HepG2 (cell line): Measurements from ENCODE around the gene PWP1. TPM values are rescaled to one million over a fixed set of nuclear protein-coding genes. Genes with fewer than 3 reads are reported as not detected.

Source experiments
- CHD4 ChIP-seq: fragments of 200-600 bp; sonication (generic); IDR thresholded peaks from 2 replicates; pipeline ENCODE4 v1.7.0; 2017; ENCODE audit warnings: mild to moderate bottlenecking, low read length, borderline replicate concordance
- EHMT2 ChIP-seq: fragments of 200-600 bp; sonication (generic); IDR thresholded peaks from 2 replicates; pipeline ENCODE4 v1.7.0; 2017; ENCODE audit warnings: antibody characterized with exemption, low read depth, low read length, borderline replicate concordance
- FOSL2 ChIP-seq: sonication (generic); formaldehyde crosslinking; IDR thresholded peaks from 2 replicates; pipeline ENCODE4 v1.4.0; 2020; ENCODE audit warnings: missing genetic modification reagents
- KLF15 ChIP-seq: sonication (generic); formaldehyde crosslinking; IDR thresholded peaks from 2 replicates; pipeline ENCODE4 v1.8.1; 2023; ENCODE audit warnings: borderline replicate concordance, mild to moderate bottlenecking, inconsistent platforms, missing genetic modification reagents, mixed read lengths
- KLF6 ChIP-seq: IDR thresholded peaks from 2 replicates; pipeline ENCODE4 v1.8.0; 2016; ENCODE audit warnings: missing biosample characterization, missing genetic modification reagents
- MAF1 ChIP-seq: sonication (generic); formaldehyde crosslinking; IDR thresholded peaks from 2 replicates; pipeline ENCODE4 v1.5.0; 2020; ENCODE audit warnings: missing genetic modification reagents, borderline replicate concordance
- NCOR1 ChIP-seq: fragments of 200-600 bp; sonication (generic); IDR thresholded peaks from 2 replicates; pipeline ENCODE4 v1.7.0; 2017; ENCODE audit warnings: antibody characterized with exemption, low read length, borderline replicate concordance
- NFKB2 ChIP-seq: sonication (generic); formaldehyde crosslinking; IDR thresholded peaks from 2 replicates; pipeline ENCODE4 v1.4.0; 2020; ENCODE audit warnings: missing genetic modification reagents, borderline replicate concordance
- NR2F1 ChIP-seq, 2 experiments: fragments of 450-650 bp in 1 of 2; formaldehyde crosslinking in 1 of 2; IDR thresholded peaks; 2 replicates each; pipeline versions ENCODE4 v1.5.0 to v1.6.1; 2016 to 2020; ENCODE audit warnings: mild to moderate bottlenecking in 1 of 2, missing compliant biosample characterization in 1 of 2, missing genetic modification reagents in 1 of 2, moderate library complexity in 1 of 2
- RBM22 ChIP-seq: fragments of 200-400 bp; formaldehyde crosslinking; optimal IDR thresholded peaks from 2 replicates; pipeline ENCODE3; 2017; ENCODE audit warnings: mild to moderate bottlenecking, low read length, moderate library complexity
- RFXANK ChIP-seq: IDR thresholded peaks from 2 replicates; pipeline ENCODE4 v1.6.1; 2016
- RXRA ChIP-seq: sonication (generic); formaldehyde crosslinking; IDR thresholded peaks from 2 replicates; pipeline ENCODE4 v1.5.1; 2020; ENCODE audit warnings: missing genetic modification reagents
- SIN3B ChIP-seq: fragments of 150-350 bp; IDR thresholded peaks from 2 replicates; pipeline ENCODE4 v1.6.1; 2014; ENCODE audit warnings: low read length
- TBP ChIP-seq: sonication (generic); formaldehyde crosslinking; IDR thresholded peaks from 2 replicates; pipeline ENCODE4 v1.5.0; 2020; ENCODE audit warnings: missing genetic modification reagents
- ZNF501 ChIP-seq: sonication (generic); formaldehyde crosslinking; IDR thresholded peaks from 2 replicates; pipeline ENCODE4 v1.5.1; 2020; ENCODE audit warnings: mild to moderate bottlenecking, moderate library complexity, missing genetic modification reagents
- ZNF572 ChIP-seq: sonication (generic); formaldehyde crosslinking; IDR thresholded peaks from 2 replicates; pipeline ENCODE4 v1.5.1; 2020; ENCODE audit warnings: mild to moderate bottlenecking, missing genetic modification reagents
- ZNF589 ChIP-seq: sonication (generic); formaldehyde crosslinking; conservative IDR thresholded peaks from 2 replicates; pipeline ENCODE4 v1.8.0; 2022; ENCODE audit warnings: mild to moderate bottlenecking, moderate library complexity, missing genetic modification reagents
- ZNF614 ChIP-seq: IDR thresholded peaks from 2 replicates; pipeline ENCODE4 v1.6.1; 2018; ENCODE audit warnings: missing biosample characterization, missing genetic modification reagents, inconsistent platforms, borderline replicate concordance
- ZNF652 ChIP-seq: IDR thresholded peaks from 2 replicates; pipeline ENCODE4 v1.6.1; 2016; ENCODE audit warnings: low read depth, borderline replicate concordance
- ZNF792 ChIP-seq: IDR thresholded peaks from 2 replicates; pipeline ENCODE4 v1.6.1; 2016
- ZSCAN21 ChIP-seq: sonication (generic); formaldehyde crosslinking; IDR thresholded peaks from 2 replicates; pipeline ENCODE4 v1.8.0; 2022; ENCODE audit warnings: mild to moderate bottlenecking, missing genetic modification reagents, moderate library complexity, borderline replicate concordance
- polyA plus RNA-seq, 8 experiments: library from polyadenylated mRNA; depleted of rRNA in 3 of 8; stranded (reverse) in 7 of 8; unstranded in 1 of 8; fragments of >200 nt; fragmentation: Illumina TruSeq in 4 of 8; extraction: Trizol in 4 of 8; gene quantifications; 2 replicates each; pipeline versions ENCODE4 v1.2.1 to v1.2.3, GENCODE V29; 2011 to 2016; ENCODE audit warnings: low read depth in 4 of 8, missing spikeins in 1 of 8, mixed read lengths in 1 of 8; ENCODE audit not compliant: insufficient read depth in 1 of 8
- total RNA-seq, 5 experiments: library from RNA; depleted of rRNA; stranded (reverse); fragments of >200 nt; fragmentation: Illumina TruSeq; extraction: Trizol; gene quantifications; 2 replicates each; pipeline ENCODE4 v1.2.3, GENCODE V29; 2016; ENCODE audit warnings: low read depth in 1 of 5
- TF ChIP-seq, protein P1 (sequence below): sonication (generic); formaldehyde crosslinking; IDR thresholded peaks from 2 replicates; pipeline ENCODE4 v1.5.1; 2020; ENCODE audit warnings: missing genetic modification reagents, mild to moderate bottlenecking, borderline replicate concordance
- TF ChIP-seq, protein P2 (sequence below): fragments of 450-650 bp; IDR thresholded peaks from 2 replicates; pipeline ENCODE4 v1.6.1; 2017; ENCODE audit warnings: mild to moderate bottlenecking
- TF ChIP-seq, protein P3 (sequence below): sonication (generic); formaldehyde crosslinking; IDR thresholded peaks from 2 replicates; pipeline ENCODE4 v1.5.0; 2020; ENCODE audit warnings: missing genetic modification reagents

The PWP1 gene
- total and polyA plus RNA-seq, 2 of the 13 experiments (the other 11 are each of a cell fraction or from before 2014, with no cell fraction given): 65.9 to 70.2 TPM

DNA sequence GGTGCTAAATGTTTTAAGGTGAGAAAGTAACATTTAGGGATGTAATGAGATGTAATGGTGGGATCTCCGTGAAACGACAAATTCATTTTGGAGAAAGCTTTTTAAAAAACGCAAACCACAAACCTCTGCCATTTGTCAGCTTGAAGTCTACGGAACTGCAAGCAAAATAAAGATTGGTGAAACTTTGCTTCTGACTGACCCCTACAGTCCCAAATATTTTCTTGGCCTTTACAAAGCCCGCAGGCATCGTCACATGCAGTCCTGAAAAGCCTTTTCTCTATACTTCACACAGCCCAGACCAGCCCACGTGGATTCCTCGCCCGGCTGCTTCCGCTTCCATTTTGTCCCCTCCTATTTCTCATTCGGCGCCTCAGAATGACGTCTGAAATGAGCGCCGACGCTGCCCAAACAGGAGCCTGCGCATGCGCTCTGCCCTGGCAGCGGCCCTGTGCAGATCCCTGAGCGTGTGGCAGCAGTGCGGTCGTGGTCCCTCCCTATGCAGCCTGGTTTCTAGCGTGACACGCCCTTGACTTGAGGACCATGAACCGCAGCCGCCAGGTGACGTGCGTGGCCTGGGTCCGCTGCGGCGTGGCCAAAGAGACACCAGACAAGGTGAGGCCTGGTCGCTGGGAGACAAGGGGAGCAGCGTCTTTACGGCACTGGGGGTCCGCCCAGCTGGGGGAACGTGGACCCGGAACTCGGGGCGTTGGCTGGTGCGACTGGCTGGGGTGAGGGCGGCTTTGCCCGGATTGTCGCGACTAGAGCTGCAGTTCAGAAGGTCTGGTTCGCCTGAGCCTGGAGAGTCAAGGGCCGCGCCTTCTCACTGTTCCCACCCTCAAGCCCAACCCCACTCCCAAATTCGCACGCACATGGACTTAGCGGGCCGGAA lies at the start of gene PWP1 (continued):
- TF ChIP-seq, protein P1, sequence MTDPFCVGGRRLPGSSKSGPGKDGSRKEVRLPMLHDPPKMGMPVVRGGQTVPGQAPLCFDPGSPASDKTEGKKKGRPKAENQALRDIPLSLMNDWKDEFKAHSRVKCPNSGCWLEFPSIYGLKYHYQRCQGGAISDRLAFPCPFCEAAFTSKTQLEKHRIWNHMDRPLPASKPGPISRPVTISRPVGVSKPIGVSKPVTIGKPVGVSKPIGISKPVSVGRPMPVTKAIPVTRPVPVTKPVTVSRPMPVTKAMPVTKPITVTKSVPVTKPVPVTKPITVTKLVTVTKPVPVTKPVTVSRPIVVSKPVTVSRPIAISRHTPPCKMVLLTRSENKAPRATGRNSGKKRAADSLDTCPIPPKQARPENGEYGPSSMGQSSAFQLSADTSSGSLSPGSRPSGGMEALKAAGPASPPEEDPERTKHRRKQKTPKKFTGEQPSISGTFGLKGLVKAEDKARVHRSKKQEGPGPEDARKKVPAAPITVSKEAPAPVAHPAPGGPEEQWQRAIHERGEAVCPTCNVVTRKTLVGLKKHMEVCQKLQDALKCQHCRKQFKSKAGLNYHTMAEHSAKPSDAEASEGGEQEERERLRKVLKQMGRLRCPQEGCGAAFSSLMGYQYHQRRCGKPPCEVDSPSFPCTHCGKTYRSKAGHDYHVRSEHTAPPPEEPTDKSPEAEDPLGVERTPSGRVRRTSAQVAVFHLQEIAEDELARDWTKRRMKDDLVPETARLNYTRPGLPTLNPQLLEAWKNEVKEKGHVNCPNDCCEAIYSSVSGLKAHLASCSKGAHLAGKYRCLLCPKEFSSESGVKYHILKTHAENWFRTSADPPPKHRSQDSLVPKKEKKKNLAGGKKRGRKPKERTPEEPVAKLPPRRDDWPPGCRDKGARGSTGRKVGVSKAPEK (CRISPR knock-in tag): peak; percentile 93; the same call in 1 of the 2 replicates
- TF ChIP-seq ZSCAN21 (CRISPR knock-in tag) (peak; percentile 89; the same call in 1 of the 2 replicates), ZNF572 (CRISPR knock-in tag) (peak; percentile 96; the same call in 1 of the 2 replicates), ZNF652 (CRISPR knock-in tag) (no peak), MAF1 (peak; percentile 75; the same call in 1 of the 2 replicates), NCOR1 (peak; percentile 42; the same call in 1 of the 2 replicates), ZNF501 (CRISPR knock-in tag) (peak; percentile 96), TBP (CRISPR knock-in tag) (no peak), FOSL2 (CRISPR knock-in tag) (peak; percentile 59), SIN3B (peak; percentile 74), EHMT2 (no peak), CHD4 (peak; percentile 82; the same call in 1 of the 2 replicates), RXRA (CRISPR knock-in tag) (peak; percentile 83), NFKB2 (peak; percentile 75; the same call in 1 of the 2 replicates), KLF15 (CRISPR knock-in tag) (no peak), RBM22 (no peak), ZNF589 (peak; percentile 45), RFXANK (CRISPR knock-in tag) (peak; percentile 45; the same call in 1 of the 2 replicates), NR2F1 (CRISPR knock-in tag; IDR thresholded peaks at IDR 0.05) (0 out of 4 replicates have a peak, but pooled peaks of 1 of the 2 experiments have one; percentile 24), ZNF614 (no peak; the same call in 1 of the 2 replicates), KLF6 (CRISPR knock-in tag) (no peak; the same call in 1 of the 2 replicates), ZNF792 (CRISPR knock-in tag) (peak; percentile 94)
- TF ChIP-seq, protein P2, sequence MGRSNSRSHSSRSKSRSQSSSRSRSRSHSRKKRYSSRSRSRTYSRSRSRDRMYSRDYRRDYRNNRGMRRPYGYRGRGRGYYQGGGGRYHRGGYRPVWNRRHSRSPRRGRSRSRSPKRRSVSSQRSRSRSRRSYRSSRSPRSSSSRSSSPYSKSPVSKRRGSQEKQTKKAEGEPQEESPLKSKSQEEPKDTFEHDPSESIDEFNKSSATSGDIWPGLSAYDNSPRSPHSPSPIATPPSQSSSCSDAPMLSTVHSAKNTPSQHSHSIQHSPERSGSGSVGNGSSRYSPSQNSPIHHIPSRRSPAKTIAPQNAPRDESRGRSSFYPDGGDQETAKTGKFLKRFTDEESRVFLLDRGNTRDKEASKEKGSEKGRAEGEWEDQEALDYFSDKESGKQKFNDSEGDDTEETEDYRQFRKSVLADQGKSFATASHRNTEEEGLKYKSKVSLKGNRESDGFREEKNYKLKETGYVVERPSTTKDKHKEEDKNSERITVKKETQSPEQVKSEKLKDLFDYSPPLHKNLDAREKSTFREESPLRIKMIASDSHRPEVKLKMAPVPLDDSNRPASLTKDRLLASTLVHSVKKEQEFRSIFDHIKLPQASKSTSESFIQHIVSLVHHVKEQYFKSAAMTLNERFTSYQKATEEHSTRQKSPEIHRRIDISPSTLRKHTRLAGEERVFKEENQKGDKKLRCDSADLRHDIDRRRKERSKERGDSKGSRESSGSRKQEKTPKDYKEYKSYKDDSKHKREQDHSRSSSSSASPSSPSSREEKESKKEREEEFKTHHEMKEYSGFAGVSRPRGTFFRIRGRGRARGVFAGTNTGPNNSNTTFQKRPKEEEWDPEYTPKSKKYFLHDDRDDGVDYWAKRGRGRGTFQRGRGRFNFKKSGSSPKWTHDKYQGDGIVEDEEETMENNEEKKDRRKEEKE: no peak
- TF ChIP-seq, protein P3, sequence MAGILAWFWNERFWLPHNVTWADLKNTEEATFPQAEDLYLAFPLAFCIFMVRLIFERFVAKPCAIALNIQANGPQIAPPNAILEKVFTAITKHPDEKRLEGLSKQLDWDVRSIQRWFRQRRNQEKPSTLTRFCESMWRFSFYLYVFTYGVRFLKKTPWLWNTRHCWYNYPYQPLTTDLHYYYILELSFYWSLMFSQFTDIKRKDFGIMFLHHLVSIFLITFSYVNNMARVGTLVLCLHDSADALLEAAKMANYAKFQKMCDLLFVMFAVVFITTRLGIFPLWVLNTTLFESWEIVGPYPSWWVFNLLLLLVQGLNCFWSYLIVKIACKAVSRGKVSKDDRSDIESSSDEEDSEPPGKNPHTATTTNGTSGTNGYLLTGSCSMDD (CRISPR knock-in tag): no peak
